Smooth muscle cell (in vitro differentiated cells): Measurements from ENCODE around the gene ANKRD11. TPM values are rescaled to one million over a fixed set of nuclear protein-coding genes. Genes with fewer than 3 reads are reported as not detected.

Experiments
- DNase-seq: peaks from one replicate; lab custom pipeline; 2025; ENCODE audit not compliant: unreplicated experiment; lab: John Stamatoyannopoulos, UW
- H2AFZ ChIP-seq: fragments of 200-600 bp; sonication (generic); 2 replicates; pipeline ENCODE4 v1.6.0; 2016; ENCODE audit warnings: antibody characterized with exemption, low read depth, mild to moderate bottlenecking
- H3F3A ChIP-seq: fragments of 200-600 bp; sonication (generic); 2 replicates; pipeline ENCODE4 v1.6.0; 2017; ENCODE audit warnings: antibody characterized with exemption, low read depth
- H3K27ac ChIP-seq: fragments of 200-600 bp; sonication (generic); 2 replicates; pipeline ENCODE4 v1.5.1; 2016; ENCODE audit warnings: low read depth, mild to moderate bottlenecking
- H3K27me3 ChIP-seq: fragments of 200-600 bp; sonication (generic); 2 replicates; pipeline ENCODE4 v1.6.1; 2016; ENCODE audit warnings: low read depth, mild to moderate bottlenecking
- H3K36me3 ChIP-seq: fragments of 200-600 bp; sonication (generic); 2 replicates; pipeline ENCODE4 v1.5.1; 2016; ENCODE audit warnings: low read depth
- H3K4me1 ChIP-seq: fragments of 200-600 bp; sonication (generic); 2 replicates; pipeline ENCODE4 v1.5.1; 2016; ENCODE audit warnings: low read depth
- H3K4me2 ChIP-seq: fragments of 200-600 bp; sonication (generic); 2 replicates; pipeline ENCODE4 v1.6.0; 2016; ENCODE audit warnings: mild to moderate bottlenecking
- H3K4me3 ChIP-seq: fragments of 200-600 bp; sonication (generic); 2 replicates; pipeline ENCODE4 v1.5.1; 2016; ENCODE audit warnings: mild to moderate bottlenecking
- H3K79me2 ChIP-seq: fragments of 200-600 bp; sonication (generic); 2 replicates; pipeline ENCODE4 v1.6.0; 2016; ENCODE audit warnings: low read depth, mild to moderate bottlenecking
- H3K9ac ChIP-seq: fragments of 200-600 bp; sonication (generic); 2 replicates; pipeline ENCODE4 v1.6.0; 2016; ENCODE audit warnings: low read depth
- H3K9me3 ChIP-seq: fragments of 200-600 bp; sonication (generic); replicated peaks from 2 replicates; pipeline ENCODE4 v1.5.1; 2016; ENCODE audit warnings: low read depth
- H4K20me1 ChIP-seq: fragments of 200-600 bp; sonication (generic); 2 replicates; pipeline ENCODE4 v1.6.0; 2016; ENCODE audit warnings: low read depth
- WGBS: methylation state at CpG from one replicate; pipeline ENCODE4 v1.1.7; 2016; ENCODE audit warnings: low lambda C conversion rate; 5-methylcytosine and 5-hydroxymethylcytosine counted together
- polyA plus RNA-seq: library from polyadenylated mRNA; unstranded; fragments of >200 nt; fragmentation: Nextera tagmentation; extraction: Ambion mirVana; gene quantifications from 2 replicates; pipeline ENCODE4 v1.2.1, GENCODE V29; 2016
- total RNA-seq: library from RNA; depleted of rRNA; stranded (reverse); fragments of >200 nt; gene quantifications from 2 replicates; pipeline ENCODE4 v1.2.3, GENCODE V29; 2014
- TF ChIP-seq, protein P1 (sequence below): fragments of 200-600 bp; sonication (generic); IDR thresholded peaks from 2 replicates; pipeline ENCODE4 v1.5.1; 2017; ENCODE audit warnings: borderline replicate concordance, mild to moderate bottlenecking, antibody characterized with exemption; ENCODE audit not compliant: insufficient read depth, poor library complexity, severe bottlenecking

The ANKRD11 gene
- total and polyA plus RNA-seq, 2 experiments from 2014 or later = 31.5 to 105 TPM

DNA sequence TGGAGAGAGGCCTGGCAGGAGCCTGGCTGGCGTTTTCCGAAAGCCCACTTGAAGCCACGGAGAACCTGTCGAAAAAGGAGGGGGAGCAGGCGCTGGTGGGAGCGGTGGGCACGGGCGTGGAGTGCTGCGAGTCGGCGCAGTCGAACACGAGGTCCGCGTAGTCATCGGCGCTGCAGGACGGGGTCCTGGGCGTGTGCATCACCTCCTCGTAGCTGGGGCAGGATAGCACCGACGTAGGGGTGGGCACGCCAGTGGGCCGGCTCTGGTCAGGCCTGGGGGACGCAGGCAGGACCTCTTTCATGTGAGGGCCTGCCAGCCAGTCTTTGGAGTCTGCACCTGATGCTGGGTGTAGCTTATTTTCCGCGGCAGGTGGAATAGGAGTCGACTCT is 209.2 kb downstream of the ANKRD11 start:
- TF ChIP-seq, protein P1, sequence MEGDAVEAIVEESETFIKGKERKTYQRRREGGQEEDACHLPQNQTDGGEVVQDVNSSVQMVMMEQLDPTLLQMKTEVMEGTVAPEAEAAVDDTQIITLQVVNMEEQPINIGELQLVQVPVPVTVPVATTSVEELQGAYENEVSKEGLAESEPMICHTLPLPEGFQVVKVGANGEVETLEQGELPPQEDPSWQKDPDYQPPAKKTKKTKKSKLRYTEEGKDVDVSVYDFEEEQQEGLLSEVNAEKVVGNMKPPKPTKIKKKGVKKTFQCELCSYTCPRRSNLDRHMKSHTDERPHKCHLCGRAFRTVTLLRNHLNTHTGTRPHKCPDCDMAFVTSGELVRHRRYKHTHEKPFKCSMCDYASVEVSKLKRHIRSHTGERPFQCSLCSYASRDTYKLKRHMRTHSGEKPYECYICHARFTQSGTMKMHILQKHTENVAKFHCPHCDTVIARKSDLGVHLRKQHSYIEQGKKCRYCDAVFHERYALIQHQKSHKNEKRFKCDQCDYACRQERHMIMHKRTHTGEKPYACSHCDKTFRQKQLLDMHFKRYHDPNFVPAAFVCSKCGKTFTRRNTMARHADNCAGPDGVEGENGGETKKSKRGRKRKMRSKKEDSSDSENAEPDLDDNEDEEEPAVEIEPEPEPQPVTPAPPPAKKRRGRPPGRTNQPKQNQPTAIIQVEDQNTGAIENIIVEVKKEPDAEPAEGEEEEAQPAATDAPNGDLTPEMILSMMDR = no peak
- H3K9me3 ChIP-seq = no peaks in the 10 kb centered on the region
- H2AFZ ChIP-seq = no peak overlapping the region
- no peak overlapping the region for H3K4me3 ChIP-seq
- no peak overlapping the region for H3K9ac ChIP-seq
- no peak overlapping the region for H3K4me2 ChIP-seq
- no peaks in the 10 kb centered on the region for H3K79me2 ChIP-seq
- no peaks in the 10 kb centered on the region for H3K27me3 ChIP-seq
- WGBS = 100% methylated on average over 13 of the region's 28 CpGs
- H3K4me1 ChIP-seq = no peaks in the 10 kb centered on the region
- peaks cover 5% of the 10 kb centered on the region for H3K36me3 ChIP-seq
- H3F3A ChIP-seq = no peaks in the 10 kb centered on the region
- peaks cover 26% of the 10 kb centered on the region for H4K20me1 ChIP-seq
- no peak for DNase-seq
- H3K27ac ChIP-seq = no peak overlapping the region

DNA sequence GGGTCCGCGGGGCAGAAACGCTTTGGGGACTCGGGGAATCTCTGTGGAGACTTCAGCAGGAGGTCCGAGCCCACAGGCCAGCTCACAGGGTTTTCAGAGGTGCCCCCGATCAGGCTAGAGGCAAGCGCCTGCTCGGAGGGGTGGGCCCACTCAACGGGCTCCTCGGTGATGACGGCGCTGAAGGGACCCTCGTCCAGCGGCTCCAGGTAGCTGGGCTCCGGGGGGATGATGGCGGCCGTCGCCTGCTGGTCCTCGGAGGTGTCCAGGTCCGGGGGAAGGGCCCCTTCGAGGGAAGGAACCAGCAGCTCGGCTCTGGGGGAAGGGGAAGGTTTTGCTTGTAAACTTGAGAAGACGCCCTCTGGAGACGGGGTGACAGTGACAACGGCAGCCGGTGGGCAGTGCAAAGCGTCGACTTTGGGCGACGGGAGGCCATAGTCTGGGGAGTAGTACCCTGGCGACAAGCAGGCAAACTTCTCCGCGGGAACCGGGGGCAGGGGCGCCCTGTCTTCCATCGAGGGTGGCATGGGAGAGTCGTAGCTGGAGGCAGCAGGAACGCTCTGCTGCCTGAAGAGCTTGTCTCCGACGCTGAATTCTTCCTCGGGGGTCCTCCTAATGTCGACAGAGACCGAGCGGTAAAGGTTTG is 209.7 kb downstream of the ANKRD11 start:
- no peaks in the 10 kb centered on the region for H3K4me1 ChIP-seq
- H4K20me1 ChIP-seq = peaks cover 31% of the 10 kb centered on the region
- WGBS = 98% methylated on average over 36 of the region's 44 CpGs
- no peak overlapping the region for H2AFZ ChIP-seq
- no peaks in the 10 kb centered on the region for H3F3A ChIP-seq
- H3K79me2 ChIP-seq = no peaks in the 10 kb centered on the region
- H3K27me3 ChIP-seq = no peaks in the 10 kb centered on the region
- no peaks in the 10 kb centered on the region for H3K9me3 ChIP-seq
- no peak overlapping the region for H3K4me3 ChIP-seq
- no peak overlapping the region for H3K9ac ChIP-seq
- TF ChIP-seq, protein P1 = no peak
- H3K4me2 ChIP-seq = no peak overlapping the region
- H3K36me3 ChIP-seq = peaks cover 5% of the 10 kb centered on the region
- no peak overlapping the region for H3K27ac ChIP-seq
- DNase-seq = no peak

DNA sequence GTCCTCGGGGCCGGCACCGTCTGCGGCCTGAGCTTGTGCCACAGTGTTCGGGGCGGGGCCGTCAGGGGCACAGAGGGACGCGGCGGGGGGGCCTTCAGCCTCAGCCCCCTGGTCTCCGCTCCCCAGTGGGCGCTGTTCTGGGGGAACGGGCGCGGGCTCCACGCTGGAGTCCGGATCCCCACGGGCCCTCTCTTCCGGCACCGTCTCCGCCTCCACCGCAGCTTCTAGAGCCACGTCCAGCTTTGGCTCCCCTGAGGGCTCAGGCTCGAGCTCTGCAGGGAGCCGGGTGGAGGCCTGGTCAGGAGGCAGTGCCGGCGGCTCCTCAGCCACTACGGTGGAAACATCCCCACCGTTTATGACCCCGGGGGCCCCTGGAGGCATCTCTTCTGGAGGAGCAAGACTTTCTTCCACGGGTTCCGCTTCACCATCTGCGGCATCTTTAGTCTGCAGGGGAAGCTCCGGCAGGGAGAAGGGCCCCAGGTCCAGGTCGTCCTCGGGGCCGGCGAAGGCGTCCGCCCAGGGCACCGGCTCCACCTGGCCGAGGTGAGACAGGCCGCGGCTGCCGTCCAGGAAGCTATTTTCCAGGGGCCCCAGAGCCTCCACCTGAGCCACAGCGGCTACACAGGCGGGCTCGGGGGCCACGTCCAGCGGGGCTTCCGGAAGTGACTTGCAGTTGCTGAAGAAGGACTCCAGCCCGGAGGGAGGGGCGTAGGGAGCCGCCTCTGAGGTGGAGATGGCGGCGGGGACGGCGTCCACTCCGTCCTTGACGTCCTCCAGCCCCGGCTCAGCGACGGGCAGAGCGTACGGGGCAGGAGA is 210.5 kb downstream of the ANKRD11 start:
- H3K27me3 ChIP-seq = no peaks in the 10 kb centered on the region
- no peak overlapping the region for H3K9ac ChIP-seq
- H3K27ac ChIP-seq = no peak overlapping the region
- H3K4me2 ChIP-seq = no peak overlapping the region
- H3K9me3 ChIP-seq = no peaks in the 10 kb centered on the region
- H3K36me3 ChIP-seq = no peaks in the 10 kb centered on the region
- WGBS = 98% methylated on average over 56 of the region's 65 CpGs
- no peaks in the 10 kb centered on the region for H3K4me1 ChIP-seq
- H3F3A ChIP-seq = no peaks in the 10 kb centered on the region
- TF ChIP-seq, protein P1 = no peak
- H4K20me1 ChIP-seq = peaks cover 32% of the 10 kb centered on the region
- no peak for DNase-seq
- no peak overlapping the region for H3K4me3 ChIP-seq
- H3K79me2 ChIP-seq = no peaks in the 10 kb centered on the region
- no peak overlapping the region for H2AFZ ChIP-seq
